Measurements from ENCODE around the gene CTNND2.

CTNND2 gene

GRCh38 chr5:11514705-11515432 lies 389.4 kb downstream of the CTNND2 start:
- ChIA-PET POLR2A (no interaction called here), CTCF (interaction anchor here (0.6 to 0.7 kb wide), 2 partner anchors 20 to 499 kb away, joined by 3 to 6 read pairs; no protein-coding TSS in a partner anchor)
- TF ChIP-seq ZNF768 (tag by site-specific recombination; IDR thresholded peaks at IDR 0.05) (no peak), ZNF155 (tag by site-specific recombination; IDR thresholded peaks at IDR 0.05) (no peak), ZNF133 (tag by site-specific recombination; IDR thresholded peaks at IDR 0.05) (no peak), ZNF48 (tag by site-specific recombination; IDR thresholded peaks at IDR 0.05) (no peak), ZNF776 (tag by site-specific recombination; IDR thresholded peaks at IDR 0.05; ENCODE audit: borderline replicate concordance) (no peak), ZNF324 (tag by site-specific recombination; IDR thresholded peaks at IDR 0.05) (no peak), ZEB2 (tag by site-specific recombination; IDR thresholded peaks at IDR 0.05) (no peak), ZNF791 (tag by site-specific recombination; IDR thresholded peaks at IDR 0.05) (no peak), ZNF629 (tag by site-specific recombination; IDR thresholded peaks at IDR 0.05) (no peak), ZNF292 (tag by site-specific recombination; IDR thresholded peaks at IDR 0.05; ENCODE audit: borderline replicate concordance, low read depth) (no peak), ZNF19 (tag by site-specific recombination; IDR thresholded peaks at IDR 0.05; ENCODE audit: low read depth) (no peak), OVOL3 (tag by site-specific recombination; IDR thresholded peaks at IDR 0.05) (no peak), ZNF488 (tag by site-specific recombination; IDR thresholded peaks at IDR 0.05) (no peak), YY1 (tag by site-specific recombination; IDR thresholded peaks at IDR 0.05) (no peak), ZNF544 (tag by site-specific recombination; IDR thresholded peaks at IDR 0.05) (no peak), ZNF280C (tag by site-specific recombination; IDR thresholded peaks at IDR 0.05) (no peak), KLF8 (tag by site-specific recombination; IDR thresholded peaks at IDR 0.05) (no peak), CTCF (tag by site-specific recombination; IDR thresholded peaks at IDR 0.05) (no peak), SCRT2 (tag by site-specific recombination; IDR thresholded peaks at IDR 0.05) (no peak)
- Histone ChIP-seq H3K27ac (ENCODE audit: extremely low read depth, low read depth, low read length) (no peak overlapping the region), H3K4me3 (ENCODE audit: low read depth, low read length) (no peak overlapping the region), H3K9me3 (ENCODE audit: control insufficient read depth, insufficient read depth, low read depth, low read length) (no peaks in the 10 kb centered on the region), H3K36me3 (ENCODE audit: control insufficient read depth in 2 of 2, insufficient read depth in 1 of 2, low read length in 2 of 2) (no peaks in the 10 kb centered on the region), H3K4me1 (ENCODE audit: control insufficient read depth, insufficient read depth, low read length) (no peaks in the 10 kb centered on the region)

- no peaks in the 10 kb centered on the region for H3K9me3 ChIP-seq (ENCODE audit: control insufficient read depth, insufficient read depth, low read depth, low read length)
- no peak overlapping the region for H3K4me3 ChIP-seq (ENCODE audit: low read depth, low read length)
- no peaks in the 10 kb centered on the region for H3K36me3 ChIP-seq (ENCODE audit: control insufficient read depth in 2 of 2, insufficient read depth in 1 of 2, low read length in 2 of 2)
- no peak overlapping the region for H3K27ac ChIP-seq (ENCODE audit: extremely low read depth, low read depth, low read length)
- CTCF ChIA-PET = no interaction called here
- POLR2A ChIA-PET = no interaction called here
- H3K4me1 ChIP-seq (ENCODE audit: control insufficient read depth, insufficient read depth, low read length) = no peaks in the 10 kb centered on the region
- no peak for TF ChIP-seq ZNF416 (tag by site-specific recombination; IDR thresholded peaks at IDR 0.05)
- TF ChIP-seq ZBTB44 (tag by site-specific recombination; IDR thresholded peaks at IDR 0.05) = no peak
- no peak for TF ChIP-seq ZNF214 (tag by site-specific recombination; IDR thresholded peaks at IDR 0.05; ENCODE audit: borderline replicate concordance)
- no peak for TF ChIP-seq ZNF133 (tag by site-specific recombination; IDR thresholded peaks at IDR 0.05)
- no peak for TF ChIP-seq ZNF280D (tag by site-specific recombination; IDR thresholded peaks at IDR 0.05)
- TF ChIP-seq ZNF560 (tag by site-specific recombination; IDR thresholded peaks at IDR 0.05; ENCODE audit: borderline replicate concordance) = no peak
- TF ChIP-seq ZNF548 (tag by site-specific recombination; IDR thresholded peaks at IDR 0.05) = no peak
- no peak for TF ChIP-seq ZNF404 (tag by site-specific recombination; IDR thresholded peaks at IDR 0.05)
These were observed 392.4 kb downstream of the CTNND2 start for GRCh38 chr5:11511878-11512277.
